Thymus (tissue), 11 donors: ENCODE data around the gene ATXN1. TPM values are rescaled to one million over a fixed set of nuclear protein-coding genes. Genes with fewer than 3 reads are reported as not detected.

Experiments
- DNase-seq, 9 donors: peaks; one replicate each; pipeline ENCODE4 v3.0.0-alpha.2; 2013; ENCODE audit warnings: low spot score in 9 of 9, low read depth in 6 of 9, missing footprints in 1 of 9
- H3K27ac ChIP-seq, 2 donors: one replicate each; pipeline ENCODE4 v1.5.1; 2013; ENCODE audit warnings: control low read depth in 1 of 2, low read depth in 1 of 2, low read length in 1 of 2, mild to moderate bottlenecking in 1 of 2, moderate library complexity in 1 of 2
- H3K27me3 ChIP-seq, 2 donors: one replicate each; pipeline ENCODE4 v1.5.1; 2013; ENCODE audit warnings: low read length in 1 of 2; ENCODE audit not compliant: control insufficient read depth in 2 of 2, insufficient read depth in 1 of 2
- H3K36me3 ChIP-seq, 2 donors: one replicate each; pipeline ENCODE4 v1.5.1; 2013; ENCODE audit warnings: low read length in 1 of 2, mild to moderate bottlenecking in 1 of 2, moderate library complexity in 1 of 2; ENCODE audit not compliant: control insufficient read depth in 2 of 2, insufficient read depth in 2 of 2
- H3K4me1 ChIP-seq, 2 donors: one replicate each; pipeline ENCODE4 v1.5.1; 2013; ENCODE audit warnings: low read length in 2 of 2; ENCODE audit not compliant: control insufficient read depth in 2 of 2, insufficient read depth in 2 of 2
- H3K4me3 ChIP-seq, 2 donors: one replicate each; pipeline ENCODE4 v1.5.1; 2013; ENCODE audit warnings: low read length in 2 of 2, control low read depth in 1 of 2, mild to moderate bottlenecking in 1 of 2
- H3K9me3 ChIP-seq, 2 donors: one replicate each; pipeline ENCODE4 v1.5.1; 2013; ENCODE audit warnings: low read length in 1 of 2, mild to moderate bottlenecking in 1 of 2; ENCODE audit not compliant: control insufficient read depth in 2 of 2, insufficient read depth in 1 of 2
- WGBS: extraction: QIAGEN DNeasy Blood & Tissue Kit; methylation state at CpG from one replicate; pipeline ENCODE4 v1.1.7; 2013; 5-methylcytosine and 5-hydroxymethylcytosine counted together
- polyA plus RNA-seq: library from polyadenylated mRNA; stranded (reverse); fragments of 200-250 nt; gene quantifications from one replicate; pipeline ENCODE4 v1.2.3, GENCODE V29; 2013
- total RNA-seq: library from RNA; stranded (reverse); fragments of 120-200 nt; gene quantifications from one replicate; pipeline ENCODE4 v1.2.4, GENCODE V29; 2013
- donor health status: healthy.

The ATXN1 gene
- total and polyA plus RNA-seq, 2 donors, result 6.8 to 7.1 TPM

GRCh38 chr6:16278048-16278724, 483.1 kb downstream of the ATXN1 start:
- WGBS, result 91% methylated on average over 10 of the region's 10 CpGs
- no peaks in the 10 kb centered on the region for H3K36me3 ChIP-seq
- no peak for DNase-seq
- H3K9me3 ChIP-seq, result no peaks in the 10 kb centered on the region
- H3K27me3 ChIP-seq, result no peaks in the 10 kb centered on the region
- no peak overlapping the region for H3K27ac ChIP-seq
- no peak overlapping the region for H3K4me3 ChIP-seq
- peaks cover 0 to 2% of the 10 kb centered on the region in 2 donors for H3K4me1 ChIP-seq

- Histone ChIP-seq H3K36me3 (no peaks in the 10 kb centered on the region), H3K4me3 (no peak overlapping the region), H3K4me1 (peaks cover 0 to 2% of the 10 kb centered on the region in 2 donors), H3K27ac (no peak overlapping the region), H3K9me3 (no peaks in the 10 kb centered on the region), H3K27me3 (no peaks in the 10 kb centered on the region)
- DNase-seq, result peak in 2 of 9 donors; percentile 22 to 49
- 84% methylated on average over 18 of the region's 18 CpGs for WGBS
Observed at GRCh38 chr6:16277101-16277981, 483.9 kb downstream of the ATXN1 start.

GRCh38 chr6:16274885-16275589, 486.2 kb downstream of the ATXN1 start:
- no peaks in the 10 kb centered on the region for H3K9me3 ChIP-seq
- no peak for DNase-seq
- H3K27me3 ChIP-seq, result no peaks in the 10 kb centered on the region
- H3K4me1 ChIP-seq, result peaks cover 0 to 2% of the 10 kb centered on the region in 2 donors
- WGBS, result 98% methylated on average over 10 of the region's 10 CpGs
- no peak overlapping the region for H3K27ac ChIP-seq
- no peaks in the 10 kb centered on the region for H3K36me3 ChIP-seq
- H3K4me3 ChIP-seq, result no peak overlapping the region

GRCh38 chr6:16274483-16274882, 486.8 kb downstream of the ATXN1 start:
- H3K4me3 ChIP-seq, result no peak overlapping the region
- DNase-seq, result no peak
- H3K9me3 ChIP-seq, result no peaks in the 10 kb centered on the region
- H3K27me3 ChIP-seq, result no peaks in the 10 kb centered on the region
- H3K36me3 ChIP-seq, result no peaks in the 10 kb centered on the region
- H3K27ac ChIP-seq, result no peak overlapping the region
- WGBS, result 94% methylated on average over 4 of the region's 4 CpGs
- peaks cover 0 to 2% of the 10 kb centered on the region in 2 donors for H3K4me1 ChIP-seq

GRCh38 chr6:16273256-16273655, 488.0 kb downstream of the ATXN1 start:
- WGBS, result 33% methylated on average over 1 of the region's 1 CpG

GRCh38 chr6:16272201-16272600, 489.1 kb downstream of the ATXN1 start:
- no peak for DNase-seq

More at GRCh38 chr6:16273256-16273655, 488.0 kb downstream of the ATXN1 start:
- Histone ChIP-seq H3K4me1 (peaks cover 0 to 2% of the 10 kb centered on the region in 2 donors), H3K36me3 (no peaks in the 10 kb centered on the region), H3K4me3 (no peak overlapping the region), H3K27ac (no peak overlapping the region), H3K27me3 (no peaks in the 10 kb centered on the region), H3K9me3 (no peaks in the 10 kb centered on the region)
- DNase-seq, result no peak

GRCh38 chr6:16271428-16271827, 489.8 kb downstream of the ATXN1 start:
- H3K4me3 ChIP-seq, result no peak overlapping the region
- no peak for DNase-seq
- no peaks in the 10 kb centered on the region for H3K9me3 ChIP-seq
- 98% methylated on average over 5 of the region's 5 CpGs for WGBS
- H3K4me1 ChIP-seq, result peaks cover 0 to 2% of the 10 kb centered on the region in 2 donors
- H3K27ac ChIP-seq, result no peak overlapping the region
- H3K36me3 ChIP-seq, result no peaks in the 10 kb centered on the region
- H3K27me3 ChIP-seq, result no peaks in the 10 kb centered on the region

More at GRCh38 chr6:16272201-16272600, 489.1 kb downstream of the ATXN1 start:
- no peaks in the 10 kb centered on the region for H3K36me3 ChIP-seq
- no peak overlapping the region for H3K4me3 ChIP-seq
- 96% methylated on average over 1 of the region's 1 CpG for WGBS
- H3K27me3 ChIP-seq, result no peaks in the 10 kb centered on the region
- H3K9me3 ChIP-seq, result no peaks in the 10 kb centered on the region
- H3K4me1 ChIP-seq, result peaks cover 0 to 2% of the 10 kb centered on the region in 2 donors
- no peak overlapping the region for H3K27ac ChIP-seq

GRCh38 chr6:16270178-16270794, 491.0 kb downstream of the ATXN1 start:
- no peak overlapping the region for H3K4me3 ChIP-seq
- H3K27ac ChIP-seq, result no peak overlapping the region
- peaks cover 0 to 2% of the 10 kb centered on the region in 2 donors for H3K4me1 ChIP-seq
- DNase-seq, result peak in 1 of 9 donors; percentile 20
- no peaks in the 10 kb centered on the region for H3K9me3 ChIP-seq
- no peaks in the 10 kb centered on the region for H3K36me3 ChIP-seq
- 86% methylated on average over 5 of the region's 5 CpGs for WGBS
- H3K27me3 ChIP-seq, result no peaks in the 10 kb centered on the region
